ENCODE measurements around the gene RAB42. TPM values are rescaled to one million over a fixed set of nuclear protein-coding genes. Genes with fewer than 3 reads are reported as not detected.

RAB42 gene
- total and polyA plus RNA-seq, 9 of the 15 experiments (the other 6 are each of a cell fraction or from before 2014, with no cell fraction given), result 0.07 to 0.14 (median 0.12) TPM; not detected in 6

- TF ChIP-seq, protein P1, sequence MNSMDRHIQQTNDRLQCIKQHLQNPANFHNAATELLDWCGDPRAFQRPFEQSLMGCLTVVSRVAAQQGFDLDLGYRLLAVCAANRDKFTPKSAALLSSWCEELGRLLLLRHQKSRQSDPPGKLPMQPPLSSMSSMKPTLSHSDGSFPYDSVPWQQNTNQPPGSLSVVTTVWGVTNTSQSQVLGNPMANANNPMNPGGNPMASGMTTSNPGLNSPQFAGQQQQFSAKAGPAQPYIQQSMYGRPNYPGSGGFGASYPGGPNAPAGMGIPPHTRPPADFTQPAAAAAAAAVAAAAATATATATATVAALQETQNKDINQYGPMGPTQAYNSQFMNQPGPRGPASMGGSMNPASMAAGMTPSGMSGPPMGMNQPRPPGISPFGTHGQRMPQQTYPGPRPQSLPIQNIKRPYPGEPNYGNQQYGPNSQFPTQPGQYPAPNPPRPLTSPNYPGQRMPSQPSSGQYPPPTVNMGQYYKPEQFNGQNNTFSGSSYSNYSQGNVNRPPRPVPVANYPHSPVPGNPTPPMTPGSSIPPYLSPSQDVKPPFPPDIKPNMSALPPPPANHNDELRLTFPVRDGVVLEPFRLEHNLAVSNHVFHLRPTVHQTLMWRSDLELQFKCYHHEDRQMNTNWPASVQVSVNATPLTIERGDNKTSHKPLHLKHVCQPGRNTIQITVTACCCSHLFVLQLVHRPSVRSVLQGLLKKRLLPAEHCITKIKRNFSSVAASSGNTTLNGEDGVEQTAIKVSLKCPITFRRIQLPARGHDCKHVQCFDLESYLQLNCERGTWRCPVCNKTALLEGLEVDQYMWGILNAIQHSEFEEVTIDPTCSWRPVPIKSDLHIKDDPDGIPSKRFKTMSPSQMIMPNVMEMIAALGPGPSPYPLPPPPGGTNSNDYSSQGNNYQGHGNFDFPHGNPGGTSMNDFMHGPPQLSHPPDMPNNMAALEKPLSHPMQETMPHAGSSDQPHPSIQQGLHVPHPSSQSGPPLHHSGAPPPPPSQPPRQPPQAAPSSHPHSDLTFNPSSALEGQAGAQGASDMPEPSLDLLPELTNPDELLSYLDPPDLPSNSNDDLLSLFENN (IDR thresholded peaks at IDR 0.05; ENCODE audit: low read depth in 2 of 2, low read length in 2 of 2), result peak in 1 of 2 experiments; percentile 61; a peak in 1 of 4 replicates
- TF ChIP-seq OTX1 (CRISPR knock-in tag; IDR thresholded peaks at IDR 0.05) (peak; percentile 90), JUNB (CRISPR knock-in tag; conservative IDR thresholded peaks at IDR 0.05) (no peak), RBM22 (IDR thresholded peaks at IDR 0.05; ENCODE audit: low read depth, low read length, poor library complexity, severe bottlenecking) (no peak), SMAD1 (IDR thresholded peaks at IDR 0.05; ENCODE audit: low read depth, low read length, partially characterized antibody) (no peak), HOMEZ (CRISPR knock-in tag; IDR thresholded peaks at IDR 0.05) (no peak), ZFX (CRISPR knock-in tag; IDR thresholded peaks at IDR 0.05) (peak; percentile 90), ZNF507 (tag; conservative IDR thresholded peaks at IDR 0.05) (no peak), XRCC4 (IDR thresholded peaks at IDR 0.05; ENCODE audit: extremely low read depth, insufficient read depth, insufficient read length) (no peak), TBL1XR1 (IDR thresholded peaks at IDR 0.05; ENCODE audit: low read length in 2 of 2) (peak in 1 of 2 experiments; percentile 70; a peak in 2 of 4 replicates), ZNF354B (CRISPR knock-in tag; IDR thresholded peaks at IDR 0.05) (no peak), ZEB2 (IDR thresholded peaks at IDR 0.05) (peak; percentile 43; the same call in 1 of the 2 replicates)
- TF ChIP-seq, protein P2, sequence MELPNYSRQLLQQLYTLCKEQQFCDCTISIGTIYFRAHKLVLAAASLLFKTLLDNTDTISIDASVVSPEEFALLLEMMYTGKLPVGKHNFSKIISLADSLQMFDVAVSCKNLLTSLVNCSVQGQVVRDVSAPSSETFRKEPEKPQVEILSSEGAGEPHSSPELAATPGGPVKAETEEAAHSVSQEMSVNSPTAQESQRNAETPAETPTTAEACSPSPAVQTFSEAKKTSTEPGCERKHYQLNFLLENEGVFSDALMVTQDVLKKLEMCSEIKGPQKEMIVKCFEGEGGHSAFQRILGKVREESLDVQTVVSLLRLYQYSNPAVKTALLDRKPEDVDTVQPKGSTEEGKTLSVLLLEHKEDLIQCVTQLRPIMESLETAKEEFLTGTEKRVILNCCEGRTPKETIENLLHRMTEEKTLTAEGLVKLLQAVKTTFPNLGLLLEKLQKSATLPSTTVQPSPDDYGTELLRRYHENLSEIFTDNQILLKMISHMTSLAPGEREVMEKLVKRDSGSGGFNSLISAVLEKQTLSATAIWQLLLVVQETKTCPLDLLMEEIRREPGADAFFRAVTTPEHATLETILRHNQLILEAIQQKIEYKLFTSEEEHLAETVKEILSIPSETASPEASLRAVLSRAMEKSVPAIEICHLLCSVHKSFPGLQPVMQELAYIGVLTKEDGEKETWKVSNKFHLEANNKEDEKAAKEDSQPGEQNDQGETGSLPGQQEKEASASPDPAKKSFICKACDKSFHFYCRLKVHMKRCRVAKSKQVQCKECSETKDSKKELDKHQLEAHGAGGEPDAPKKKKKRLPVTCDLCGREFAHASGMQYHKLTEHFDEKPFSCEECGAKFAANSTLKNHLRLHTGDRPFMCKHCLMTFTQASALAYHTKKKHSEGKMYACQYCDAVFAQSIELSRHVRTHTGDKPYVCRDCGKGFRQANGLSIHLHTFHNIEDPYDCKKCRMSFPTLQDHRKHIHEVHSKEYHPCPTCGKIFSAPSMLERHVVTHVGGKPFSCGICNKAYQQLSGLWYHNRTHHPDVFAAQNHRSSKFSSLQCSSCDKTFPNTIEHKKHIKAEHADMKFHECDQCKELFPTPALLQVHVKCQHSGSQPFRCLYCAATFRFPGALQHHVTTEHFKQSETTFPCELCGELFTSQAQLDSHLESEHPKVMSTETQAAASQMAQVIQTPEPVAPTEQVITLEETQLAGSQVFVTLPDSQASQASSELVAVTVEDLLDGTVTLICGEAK (IDR thresholded peaks at IDR 0.05), result peak; percentile 99
- TF ChIP-seq, protein P2 (CRISPR knock-in tag; IDR thresholded peaks at IDR 0.05), result no peak
Observed at GRCh38 chr1:28642847-28643635, 51.0 kb downstream of the RAB42 start, which contains the start of gene TAF12 (continued).
